Measurements from ENCODE around the gene KL. TPM values are rescaled to one million over a fixed set of nuclear protein-coding genes. Genes with fewer than 3 reads are reported as not detected.

Gene KL
- total and polyA plus RNA-seq, 2 of the 8 experiments (the other 6 are each of a cell fraction or from before 2014, with no cell fraction given) = 0.02 TPM; not detected in 1

GRCh38 chr13:33006134-33006533, 10.1 kb upstream of the KL start (continued):
- no peak for TF ChIP-seq CHD7 (IDR thresholded peaks at IDR 0.05; ENCODE audit: insufficient replicate concordance, low read length)
- no peak for TF ChIP-seq SRF (IDR thresholded peaks at IDR 0.05; ENCODE audit: low read depth, low read length)
- TF ChIP-seq TAF1 (IDR thresholded peaks at IDR 0.05; ENCODE audit: low read depth, low read length) = no peak
- no peak for TF ChIP-seq MAX (IDR thresholded peaks at IDR 0.05)
- TF ChIP-seq RAD21 (IDR thresholded peaks at IDR 0.05 in 1 of 2, conservative IDR thresholded peaks at IDR 0.05 in 1 of 2; ENCODE audit: low read depth in 2 of 2, low read length in 2 of 2) = no peak
